NCI-H2227 (cell line): ENCODE results near the gene STRA6.

Experiments
- DNase-seq: peaks from one replicate; lab custom pipeline; 2025; ENCODE audit not compliant: unreplicated experiment; lab: John Stamatoyannopoulos, UW

STRA6 gene

GRCh38 chr15:74202452-74203401, at the start of gene STRA6:
STRA6 (minus strand) TSS chr15:74202787; CDS start chr15:74202267, 520 bp downstream.
- DNase-seq, result peak; percentile 89

- no peak for DNase-seq
These were observed 49.7 kb upstream of the STRA6 start for GRCh38 chr15:74252291-74252690.

- DNase-seq, result no peak
These were observed 48.7 kb upstream of the STRA6 start for GRCh38 chr15:74251131-74251811.

GRCh38 chr15:74250266-74250665, 47.7 kb upstream of the STRA6 start:
- DNase-seq, result no peak

- DNase-seq, result peak; percentile 85
These were observed 42.9 kb upstream of the STRA6 start for GRCh38 chr15:74245342-74245931.

GRCh38 chr15:74244822-74245341, 42.3 kb upstream of the STRA6 start:
- no peak for DNase-seq

GRCh38 chr15:74243431-74243830, 40.8 kb upstream of the STRA6 start:
- no peak for DNase-seq

- DNase-seq, result no peak
These were observed 40.0 kb upstream of the STRA6 start for GRCh38 chr15:74242441-74243185.

- DNase-seq, result no peak
These were observed 38.5 kb upstream of the STRA6 start for GRCh38 chr15:74240897-74241614.

- peak; percentile 73 for DNase-seq
These were observed 37.5 kb upstream of the STRA6 start for GRCh38 chr15:74240002-74240568.

GRCh38 chr15:74239051-74239705, 36.6 kb upstream of the STRA6 start:
- no peak for DNase-seq

- no peak for DNase-seq
These were observed 33.4 kb upstream of the STRA6 start, which contains the start of gene CCDC33 for GRCh38 chr15:74235962-74236361. CCDC33 (plus strand) TSS chr15:74236326; CDS start chr15:74236720, 394 bp downstream.

GRCh38 chr15:74234598-74234875, 31.9 kb upstream of the STRA6 start:
- DNase-seq, result no peak

- no peak for DNase-seq
These were observed 31.4 kb upstream of the STRA6 start for GRCh38 chr15:74233851-74234597.

- DNase-seq, result no peak
These were observed 30.8 kb upstream of the STRA6 start for GRCh38 chr15:74233373-74233772.

- DNase-seq, result no peak
These were observed 28.9 kb upstream of the STRA6 start for GRCh38 chr15:74231475-74231874.

GRCh38 chr15:74229686-74230085, 27.1 kb upstream of the STRA6 start:
- DNase-seq, result no peak

GRCh38 chr15:74228723-74229081, 26.1 kb upstream of the STRA6 start:
- peak; percentile 85 for DNase-seq
